GM21723 (cell line): Measurements from ENCODE around the gene GMDS.
A peak's percentile ranks its signal among the peaks of the same experiment; 100 is the strongest.

ENCODE experiments used
- ATAC-seq: cut with Tn5 transposase; IDR thresholded peaks from one replicate; pipeline ENCODE4 v1.9.1; 2021; ENCODE audit warnings: mild to moderate bottlenecking, moderate library complexity; ENCODE audit not compliant: unreplicated experiment

The GMDS gene

DNA sequence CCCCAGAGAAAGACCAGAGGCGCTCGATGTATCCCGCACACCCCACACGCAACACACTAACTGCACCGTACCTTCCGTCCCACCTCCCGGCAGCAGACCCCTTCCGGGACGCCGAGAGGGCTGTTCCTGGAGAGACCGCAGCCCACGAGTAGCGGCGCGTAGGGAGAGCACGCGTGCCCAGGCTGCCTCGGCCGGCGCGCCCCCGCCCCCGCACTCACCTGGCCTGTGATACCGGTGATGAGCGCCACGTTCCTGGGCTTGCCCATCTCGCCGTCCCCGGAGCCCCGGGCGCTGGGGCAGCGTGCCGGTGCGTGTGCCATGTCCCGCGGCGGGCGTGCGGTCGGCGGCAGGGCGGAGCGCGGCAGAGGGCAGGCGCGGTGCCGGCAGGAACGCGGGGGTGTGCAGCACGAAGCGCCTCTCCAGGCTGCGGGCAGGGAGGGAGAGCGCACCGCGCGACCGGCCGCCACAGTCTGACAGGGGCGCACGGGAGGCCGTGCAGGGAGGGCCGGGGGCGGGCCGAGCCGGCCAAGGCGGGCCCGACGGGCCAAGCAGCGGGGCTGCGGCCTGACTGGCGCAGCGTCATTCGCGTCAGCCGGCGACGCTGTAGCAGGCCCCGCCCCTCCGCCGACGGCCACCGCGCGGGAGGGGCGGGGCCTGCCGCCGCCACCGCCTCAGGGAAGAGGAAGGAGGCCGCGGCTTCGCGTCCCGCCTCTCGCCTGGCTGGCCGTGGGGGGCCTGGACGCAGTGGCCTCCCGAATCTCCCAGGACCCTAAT lies at the start of gene GMDS:
Gene GMDS, minus strand, starts transcription at position 503 of the 774 bp plus-strand sequence.
- peak; percentile 94 for ATAC-seq

DNA sequence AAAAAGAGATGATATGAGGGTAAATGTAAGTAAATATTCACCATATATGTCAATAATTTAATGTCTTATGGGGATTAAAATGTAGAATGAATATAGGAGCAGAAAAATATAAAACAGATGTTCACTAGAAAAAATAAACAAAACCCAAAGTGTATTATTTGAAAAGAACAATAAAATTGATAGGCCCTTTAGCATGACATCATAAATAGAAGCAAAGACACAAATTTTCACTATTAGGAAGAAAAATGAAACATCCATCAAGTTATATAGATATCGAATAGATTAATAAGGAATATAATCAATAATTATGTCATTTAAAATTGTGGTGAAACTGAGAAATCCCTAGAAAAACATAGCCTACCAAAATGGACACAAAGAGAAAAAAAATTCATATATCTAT lies 40.1 kb upstream of the GMDS start:
- no peak for ATAC-seq

DNA sequence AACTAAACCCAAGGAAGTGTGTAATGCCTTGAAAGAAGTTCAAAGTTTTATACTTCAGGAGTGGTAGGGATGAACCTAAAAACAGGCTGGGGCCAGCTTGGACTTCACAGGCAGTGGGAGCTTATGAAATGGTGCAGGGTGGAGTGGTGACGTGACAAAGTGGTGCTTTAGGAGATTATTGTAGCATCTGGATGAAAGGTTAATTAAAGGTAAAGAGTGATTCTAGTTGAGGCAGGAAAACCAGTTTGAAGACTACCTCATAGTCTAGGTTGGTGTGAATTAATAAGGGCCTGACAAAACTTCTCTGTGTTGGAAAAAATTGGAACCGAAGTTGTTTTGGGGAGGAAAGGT lies 30.5 kb upstream of the GMDS start:
- ATAC-seq: no peak

DNA sequence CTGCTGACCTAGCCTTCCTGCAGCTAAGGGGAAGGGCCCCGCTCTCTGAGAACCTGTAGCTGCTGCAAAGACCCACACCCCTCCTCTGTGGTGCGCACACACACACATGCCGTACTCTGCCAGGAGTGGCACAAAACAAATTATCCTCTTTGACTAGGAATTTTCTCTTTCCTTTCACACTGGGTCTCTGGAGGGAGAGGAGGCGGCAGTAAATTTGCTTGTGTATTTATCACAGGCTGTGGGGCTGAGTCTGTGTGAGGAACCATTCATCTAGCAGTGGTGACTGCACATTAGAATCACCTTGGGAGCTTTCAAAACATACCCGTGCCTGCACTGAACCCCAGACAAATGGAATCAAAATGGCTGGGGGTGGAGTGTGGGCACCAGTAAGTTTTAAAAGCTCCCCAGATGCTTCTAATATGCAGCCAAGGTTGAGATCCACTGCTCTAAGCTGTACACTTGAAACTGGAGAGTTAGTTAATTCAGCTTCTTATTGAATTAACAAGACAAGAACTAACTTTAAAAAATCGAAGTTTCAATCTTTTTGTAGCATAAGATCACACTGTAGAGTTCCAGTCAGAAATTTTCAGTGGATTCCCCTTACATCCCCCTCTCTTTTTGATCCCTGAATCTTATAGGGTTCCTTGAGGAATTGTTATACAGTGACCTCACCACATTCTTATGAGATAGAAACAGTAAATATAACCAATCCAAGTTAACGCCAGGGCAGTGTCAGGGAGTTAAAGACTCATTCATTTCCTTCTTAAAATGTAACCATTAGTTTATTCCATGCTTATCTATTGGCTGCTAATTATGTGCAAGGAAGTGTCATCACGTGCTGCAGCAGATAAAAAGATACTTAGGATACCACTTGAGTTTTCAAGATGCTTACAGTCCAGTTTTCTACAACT lies 29.8 kb upstream of the GMDS start:
- ATAC-seq: no peak

DNA sequence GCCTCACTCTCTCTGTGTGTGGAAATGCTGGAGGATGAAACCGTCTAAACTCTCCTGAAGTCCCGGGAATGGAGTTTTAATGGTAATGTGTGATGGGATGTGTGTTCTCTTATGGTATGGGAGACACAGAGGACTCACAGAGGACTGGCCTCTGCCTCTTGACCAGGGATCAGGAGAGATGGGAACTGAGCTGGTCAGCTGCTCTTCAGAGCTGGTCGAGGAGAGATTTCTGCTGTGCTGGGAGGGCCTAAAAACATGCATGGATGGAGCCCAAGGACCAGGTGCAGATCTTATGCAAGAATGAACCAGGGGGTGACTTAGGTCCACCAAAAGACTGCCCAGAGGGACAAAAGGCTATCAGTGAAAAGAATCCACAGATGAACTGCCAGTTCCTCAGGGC lies 27.3 kb upstream of the GMDS start:
- ATAC-seq: no peak

DNA sequence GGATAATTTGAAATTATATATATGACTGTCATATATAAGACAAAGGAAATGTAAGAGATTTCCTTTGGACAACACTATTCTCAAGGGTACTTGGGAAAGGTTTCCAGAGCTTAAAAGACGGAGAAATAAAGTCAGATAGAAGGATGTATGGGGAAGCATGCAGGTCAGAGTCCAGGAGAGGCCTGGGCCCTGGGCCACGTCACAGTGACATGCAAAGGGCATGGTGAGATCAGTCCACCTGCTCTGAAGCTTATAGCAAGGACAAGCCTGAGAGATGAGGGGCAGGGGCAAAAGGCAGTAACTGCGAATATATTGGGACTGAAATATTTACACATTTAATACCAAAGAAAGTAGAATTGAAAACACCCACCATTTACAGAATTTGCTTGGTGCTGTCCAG lies 24.6 kb upstream of the GMDS start:
- ATAC-seq: no peak

DNA sequence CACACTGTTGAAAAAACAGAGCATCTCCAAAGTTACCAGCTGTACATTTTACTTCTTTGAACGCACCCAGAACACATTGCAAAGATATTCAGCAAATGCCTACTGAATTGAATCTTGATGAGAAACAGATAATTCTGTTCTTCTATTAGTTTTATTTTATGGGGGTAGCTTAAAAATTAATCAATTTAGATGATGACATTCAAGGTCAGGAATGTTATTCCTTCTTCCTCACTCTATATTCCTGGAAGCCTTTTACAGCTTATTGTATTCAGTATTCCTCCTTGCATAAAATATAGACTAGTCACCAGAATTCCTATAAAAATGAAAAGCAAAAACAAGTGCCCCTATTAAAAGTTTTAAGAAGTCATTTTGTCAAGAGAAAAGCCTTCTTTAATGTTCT lies 21.4 kb upstream of the GMDS start:
- ATAC-seq: no peak

DNA sequence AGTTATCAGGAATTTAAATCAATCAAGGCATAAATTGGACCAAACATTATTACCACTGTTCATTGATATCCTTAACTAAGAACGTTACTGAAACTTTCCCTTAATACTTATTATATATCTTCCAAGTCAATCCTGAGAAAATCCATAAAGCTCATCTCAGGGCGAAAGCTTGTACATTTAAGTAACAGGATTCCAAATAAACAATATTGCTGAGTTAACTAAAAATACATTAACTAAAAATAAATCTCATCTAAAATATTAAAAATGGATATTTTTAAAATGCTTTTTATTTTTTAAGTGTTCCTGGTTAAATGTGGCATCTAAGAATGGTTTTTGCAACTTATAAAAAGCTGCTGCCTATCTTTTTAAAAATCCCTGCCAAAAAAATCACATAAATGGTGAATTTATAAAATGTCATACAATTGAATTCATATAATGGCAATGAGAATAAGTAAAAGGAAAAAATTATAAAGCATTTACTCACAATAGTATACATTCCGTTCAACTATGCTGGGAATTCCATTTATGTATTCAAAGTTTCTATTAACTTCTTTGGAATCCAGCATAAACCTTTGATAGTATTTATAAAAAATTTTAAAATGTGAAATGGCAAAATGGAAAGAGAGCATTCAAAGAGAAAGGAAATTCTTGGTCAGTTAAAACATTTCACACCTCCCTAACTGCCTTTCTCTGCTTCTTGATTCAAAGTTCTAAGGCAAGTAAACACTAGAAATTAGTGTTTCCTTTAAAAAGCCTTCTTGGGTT lies 20.8 kb upstream of the GMDS start:
- no peak for ATAC-seq

DNA sequence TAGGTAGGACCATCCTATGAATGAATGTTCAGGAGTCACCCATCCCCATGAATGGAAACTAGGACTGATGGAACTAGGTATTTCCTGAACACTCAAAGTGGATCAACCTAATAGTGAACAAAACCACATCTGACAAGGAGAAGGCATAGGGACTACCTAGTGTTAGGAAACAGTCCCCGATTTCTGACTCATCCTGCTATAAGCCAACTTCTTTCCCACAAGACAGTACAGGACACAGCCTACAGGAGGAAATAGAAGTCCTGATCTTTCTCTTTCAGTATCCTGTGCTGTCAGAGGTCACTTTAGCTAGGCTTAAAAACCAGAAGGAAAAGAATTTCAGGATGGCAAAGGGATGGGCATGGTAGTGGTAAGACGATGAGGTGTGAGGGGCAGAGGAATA lies 19.5 kb upstream of the GMDS start:
- no peak for ATAC-seq

DNA sequence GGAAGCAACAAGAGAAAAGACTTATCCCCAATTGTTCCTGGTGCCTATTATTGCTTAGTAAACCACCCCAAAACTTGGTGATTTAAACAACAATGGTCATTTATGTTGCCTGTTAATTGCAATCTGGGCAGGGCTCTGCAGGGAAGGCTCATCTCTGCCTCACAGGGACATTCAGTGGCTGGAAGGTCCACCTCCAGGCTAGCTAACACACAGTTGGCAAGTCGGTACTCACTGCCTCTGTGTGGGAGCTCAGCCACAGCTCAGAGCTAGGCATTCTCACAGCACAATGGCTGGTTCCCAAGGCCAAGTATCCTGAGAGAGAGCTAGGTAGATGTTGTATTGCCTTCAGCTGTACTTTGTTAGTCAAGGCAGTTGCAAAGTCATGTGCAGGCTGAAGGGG lies 18.5 kb upstream of the GMDS start:
- ATAC-seq: no peak

DNA sequence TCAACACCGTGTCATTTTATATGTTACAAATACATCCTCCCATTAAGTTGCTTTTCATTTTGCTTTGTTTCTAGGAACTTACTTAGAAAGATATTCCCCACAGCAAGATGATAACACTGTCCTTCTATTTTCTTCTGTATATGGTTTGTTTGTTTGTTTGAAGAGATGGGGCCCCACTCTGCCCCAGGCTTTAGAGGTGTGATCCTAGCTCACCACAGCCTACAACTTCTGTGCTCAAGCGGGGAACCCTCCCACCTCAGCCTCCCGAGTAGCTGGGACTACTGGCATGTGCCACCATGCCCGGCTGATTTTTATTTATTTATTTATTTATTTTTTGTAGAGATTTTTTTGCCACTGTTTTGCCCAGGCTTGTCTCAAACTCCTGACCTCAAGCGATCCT lies 14.2 kb upstream of the GMDS start:
- no peak for ATAC-seq

DNA sequence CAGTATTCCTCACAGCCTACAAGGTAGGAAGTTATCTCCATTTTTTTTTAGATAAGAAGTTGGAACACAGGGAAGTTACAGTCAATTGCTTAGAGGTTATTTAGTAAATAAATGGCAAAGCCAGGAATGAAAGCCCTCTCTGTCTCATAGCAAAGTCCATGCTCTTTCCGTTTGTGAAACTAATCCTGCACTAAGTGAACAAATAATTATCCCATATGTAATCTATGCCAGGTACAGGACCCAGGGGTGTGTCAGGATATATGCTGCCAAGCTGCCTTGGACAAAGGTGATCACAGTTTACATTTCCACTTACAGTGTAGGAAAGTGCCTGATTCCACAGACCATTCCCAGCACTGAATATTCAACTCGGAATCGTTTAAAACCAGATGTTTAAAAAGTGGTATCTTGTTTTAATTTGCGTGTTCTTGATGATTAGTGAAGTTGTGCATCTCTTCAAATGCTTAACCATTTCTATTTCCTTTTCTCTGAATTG lies 13.6 kb upstream of the GMDS start:
- no peak for ATAC-seq

DNA sequence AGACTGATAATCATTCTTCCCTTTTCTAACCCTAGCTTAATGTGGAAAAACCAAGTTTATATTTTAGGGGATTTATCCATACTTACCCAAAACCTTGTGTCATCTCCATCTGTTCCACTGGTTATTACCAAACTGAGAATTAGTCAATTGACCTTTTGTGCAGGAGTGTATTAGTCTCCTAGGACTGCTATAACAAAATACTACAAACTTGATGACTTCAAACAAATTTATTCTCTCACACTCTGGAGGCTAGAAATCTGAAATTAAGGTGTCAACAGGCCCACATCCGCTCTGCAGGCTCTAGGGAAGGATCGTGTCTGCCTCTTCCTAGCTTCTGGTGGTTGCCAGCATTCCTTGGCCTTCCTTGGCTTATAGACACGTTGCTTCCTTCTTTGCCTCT lies 12.7 kb upstream of the GMDS start:
- ATAC-seq: no peak

DNA sequence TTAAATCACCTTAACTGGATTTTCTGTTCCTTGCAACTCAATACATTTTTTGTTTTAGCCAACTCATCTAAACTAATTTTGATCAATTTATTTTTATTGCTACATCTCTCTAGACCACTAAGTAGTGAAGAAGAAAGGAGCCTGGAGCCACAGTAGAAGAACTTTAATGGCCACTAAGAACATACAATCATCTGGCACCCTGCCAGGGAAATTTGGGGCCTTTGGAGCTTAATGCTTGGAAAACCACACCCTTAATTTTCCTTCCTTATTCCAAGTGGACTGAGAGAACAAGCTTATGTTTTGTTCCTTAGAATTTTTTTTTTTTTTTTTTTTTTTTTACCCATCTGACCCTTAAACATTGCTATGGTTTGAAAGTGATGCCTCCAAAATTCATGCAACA lies 12.0 kb upstream of the GMDS start:
- no peak for ATAC-seq

DNA sequence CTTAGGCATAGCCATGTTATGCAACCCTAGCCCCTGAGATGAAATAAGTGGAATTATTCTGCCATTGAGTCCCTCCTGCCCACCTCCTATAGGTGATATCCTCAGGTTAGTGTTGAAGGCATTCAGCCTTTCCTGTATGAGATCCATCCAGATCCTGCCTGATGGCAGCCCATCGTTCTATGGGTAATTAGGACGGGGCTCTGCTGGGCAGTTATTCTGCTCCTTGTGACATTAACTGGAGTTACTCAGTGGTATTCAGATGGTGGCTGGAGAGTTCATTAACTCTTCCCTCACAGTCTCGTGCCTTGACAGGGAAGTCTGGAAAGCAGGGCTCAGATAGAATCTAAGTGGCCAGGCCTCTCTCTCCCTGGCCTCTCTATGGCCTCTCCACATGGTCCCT lies 9.3 kb upstream of the GMDS start:
- no peak for ATAC-seq

DNA sequence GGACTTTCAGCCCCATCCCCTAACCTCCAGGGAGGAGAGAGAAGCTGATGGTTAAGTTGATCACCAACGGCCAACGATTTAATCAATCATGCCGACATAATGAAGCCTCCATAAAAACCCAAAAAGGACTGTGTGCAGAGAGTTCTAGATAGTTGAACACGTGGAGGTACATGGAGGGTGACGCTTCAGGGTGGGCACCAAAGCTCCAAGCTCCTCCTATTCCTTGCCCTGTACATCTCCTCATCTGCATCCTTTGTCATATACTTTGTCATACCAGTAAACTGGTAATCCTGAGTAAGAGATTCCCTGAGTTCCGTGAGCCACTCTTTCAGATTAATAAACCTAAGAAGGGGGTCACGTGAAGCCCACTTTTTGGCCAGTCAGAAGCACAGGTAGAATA lies 3.7 kb upstream of the GMDS start:
- ATAC-seq: no peak

DNA sequence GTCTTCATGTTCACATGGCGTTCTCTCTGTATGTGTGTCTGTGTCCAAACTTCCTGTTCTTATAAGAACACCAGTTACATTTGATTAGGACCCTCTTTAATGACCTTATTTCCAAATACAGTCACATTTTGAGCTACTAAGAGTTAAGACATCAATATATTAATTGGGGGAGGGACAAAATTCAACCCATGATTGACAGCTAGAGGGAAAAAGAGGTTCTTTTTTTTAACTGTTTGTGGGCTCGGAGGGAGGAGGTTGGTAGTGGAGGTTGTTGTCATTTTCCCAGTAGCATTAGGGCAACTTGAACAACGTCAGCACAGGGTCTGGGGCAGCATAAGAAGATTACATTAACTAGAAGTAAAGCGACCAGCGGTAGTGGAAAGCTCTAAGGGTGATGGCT lies 2.3 kb upstream of the GMDS start:
- ATAC-seq: no peak

DNA sequence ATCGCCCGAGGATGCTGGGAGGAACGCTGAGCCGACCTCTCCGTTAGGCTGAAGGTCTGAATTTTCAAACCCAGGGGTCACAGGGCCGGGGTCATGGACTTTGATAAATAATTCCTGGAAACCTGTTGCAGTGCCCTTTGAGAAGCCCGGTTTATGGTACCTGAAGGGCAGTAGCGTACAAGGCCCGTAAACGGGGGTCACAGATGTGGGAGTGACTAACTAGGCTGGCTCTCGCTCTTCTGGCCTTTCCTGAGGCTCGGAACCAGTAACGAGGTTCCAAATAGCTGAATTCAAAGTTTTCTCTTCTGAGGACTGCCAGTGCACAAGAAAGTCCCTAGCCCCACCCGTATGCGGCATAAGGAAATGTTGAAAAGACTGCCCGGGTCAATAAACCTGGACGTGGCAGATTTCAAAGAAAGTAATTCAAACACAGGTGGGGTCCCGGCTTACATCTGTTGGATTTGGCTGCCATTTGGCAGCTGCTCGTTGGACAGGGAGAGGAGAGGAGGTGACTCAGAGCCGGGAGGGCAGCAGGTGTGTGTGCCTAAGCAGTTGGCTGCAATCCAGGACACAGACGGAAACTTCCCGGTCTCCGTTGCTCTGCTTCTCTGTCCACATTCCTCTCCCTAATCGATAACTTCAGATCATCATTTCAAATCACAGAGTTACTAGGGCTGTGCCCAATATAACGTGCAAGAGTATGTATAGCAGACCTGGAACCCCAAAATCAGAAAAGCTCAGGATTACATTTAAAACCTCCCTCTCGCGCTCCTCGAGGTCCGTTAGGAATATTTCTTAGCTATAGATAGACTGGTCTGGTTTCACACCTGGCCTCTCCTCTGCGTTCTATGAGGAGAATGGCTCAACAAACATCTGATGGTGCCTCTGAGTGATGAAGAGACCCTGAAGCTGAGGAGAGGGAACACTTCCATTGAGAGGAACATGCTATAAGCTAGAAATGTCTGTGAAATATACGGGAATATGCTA lies 765 bp upstream of the GMDS start:
- ATAC-seq: peak; percentile 25

DNA sequence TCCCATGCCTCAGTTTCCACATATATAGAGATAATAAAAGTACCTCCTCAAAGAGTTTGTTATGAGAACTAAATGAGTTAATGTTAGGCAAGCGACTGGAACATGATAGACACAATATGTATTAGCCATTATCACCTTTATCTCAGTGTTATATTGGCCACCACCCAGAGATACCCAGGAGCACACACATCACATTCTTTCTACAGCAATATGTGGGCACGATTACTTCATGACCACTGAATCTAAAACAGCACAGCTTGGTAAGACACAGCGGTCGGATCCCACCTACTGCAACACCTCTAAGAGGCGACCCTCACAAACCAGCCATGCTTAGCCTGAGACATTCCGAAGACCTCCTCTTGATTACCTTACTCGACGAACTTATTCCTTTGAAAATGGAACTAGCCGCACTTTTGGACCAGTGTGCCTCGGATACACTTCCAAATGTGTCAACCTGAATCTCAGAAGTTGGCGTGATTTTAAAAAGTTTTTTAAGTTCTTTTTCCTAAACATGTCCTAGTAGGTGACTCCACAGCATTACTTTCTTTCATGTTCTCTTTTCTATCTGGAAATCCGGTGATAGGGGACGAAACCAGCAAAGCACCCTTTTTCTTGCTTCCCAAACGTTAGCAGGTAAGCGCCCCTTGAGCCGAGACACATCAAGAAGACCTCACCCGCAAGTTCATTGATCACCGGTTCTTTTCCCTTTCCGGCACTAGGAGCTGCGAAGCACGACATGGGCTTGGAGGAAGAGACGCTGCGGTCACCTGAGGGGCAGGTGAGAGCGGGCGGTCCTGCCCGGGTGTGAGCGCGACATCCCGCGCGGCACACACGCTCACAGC lies 923 bp downstream of the GMDS start:
- peak; percentile 18 for ATAC-seq
